AG09319 (cell line): Measurements from ENCODE around the gene POLR2H.

Source experiments
- DNase-seq: peaks from one replicate; pipeline ENCODE4 v3.0.0-alpha.2; 2010; ENCODE audit warnings: low read depth; ENCODE audit errors: extremely low read depth
- CTCF ChIP-seq: IDR thresholded peaks from 2 replicates; pipeline ENCODE4 v1.5.1; 2011; ENCODE audit warnings: low read depth, mild to moderate bottlenecking, inconsistent platforms, low read length, moderate library complexity

POLR2H gene

DNA sequence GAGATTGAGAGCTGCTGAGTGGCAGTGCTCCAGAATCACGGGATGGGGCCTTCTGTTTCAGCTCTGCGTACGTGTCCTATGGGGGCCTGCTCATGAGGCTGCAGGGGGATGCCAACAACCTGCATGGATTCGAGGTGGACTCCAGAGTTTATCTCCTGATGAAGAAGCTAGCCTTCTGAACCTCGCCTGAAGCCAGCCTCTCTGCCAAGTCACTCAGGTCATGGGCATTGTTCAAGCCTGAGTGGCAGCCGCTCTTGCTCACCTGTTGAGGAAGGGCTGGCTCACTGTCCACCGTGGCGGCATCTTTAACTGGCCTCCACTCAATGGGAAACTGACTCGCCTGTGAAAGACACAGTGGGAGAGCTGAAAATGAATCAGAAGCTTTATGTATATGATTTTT is 6.6 kb downstream of the POLR2H start:
- no peak for TF ChIP-seq CTCF

GRCh38 chr3:184368586-184369183 is 7.2 kb downstream of the POLR2H start:
- DNase-seq = no peak
- TF ChIP-seq CTCF = no peak

More for the DNA sequence above, 6.6 kb downstream of the POLR2H start:
- DNase-seq = no peak

DNA sequence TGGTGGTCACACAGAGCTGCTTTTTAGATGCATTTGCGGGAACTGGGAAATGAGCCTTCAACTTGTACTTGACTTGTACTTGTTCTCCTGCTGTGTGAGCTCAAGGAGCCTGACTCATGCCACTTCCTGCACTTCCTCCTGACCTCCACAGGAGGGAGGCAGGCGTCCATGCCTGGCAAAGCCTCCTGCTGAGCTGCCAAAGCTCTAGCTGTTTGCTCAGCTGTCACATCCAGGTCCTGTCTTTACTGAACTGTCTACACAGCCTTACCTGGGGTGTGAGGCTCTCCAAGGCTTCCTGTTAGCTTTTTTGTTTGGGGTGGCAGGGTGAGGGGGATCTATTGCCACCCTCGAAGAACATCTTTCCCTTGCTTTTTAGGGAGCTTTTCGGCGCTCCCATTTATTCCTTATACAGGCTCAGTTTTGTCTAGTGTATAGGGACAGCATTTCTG is 10.1 kb downstream of the POLR2H start:
- DNase-seq = peak; percentile 76
- peak; percentile 98 for TF ChIP-seq CTCF

GRCh38 chr3:184372296-184372821 is 10.8 kb downstream of the POLR2H start:
- DNase-seq = no peak
- no peak for TF ChIP-seq CTCF

DNA sequence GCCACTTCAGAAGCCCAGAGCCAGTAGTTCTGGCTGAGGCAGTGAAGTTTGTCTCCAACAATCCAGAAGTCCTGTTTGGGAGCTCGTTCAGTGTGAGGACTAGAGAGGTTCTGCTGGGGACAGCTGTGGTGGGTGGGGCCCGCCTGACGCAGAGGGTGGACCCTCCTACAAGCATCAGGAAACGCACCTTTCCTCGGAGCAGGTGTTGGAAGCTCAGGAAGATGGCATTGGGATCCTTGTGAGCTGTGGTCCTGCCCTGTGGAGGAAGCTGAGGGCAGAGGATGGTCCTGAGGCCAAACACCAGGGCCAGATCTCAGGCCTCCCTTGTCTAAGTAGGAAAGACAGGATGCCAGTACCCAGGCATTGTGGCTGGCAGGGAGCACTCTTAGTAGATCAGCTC is 11.4 kb downstream of the POLR2H start:
- DNase-seq = no peak
- no peak for TF ChIP-seq CTCF

- DNase-seq = no peak
- no peak for TF ChIP-seq CTCF
Measured at GRCh38 chr3:184373422-184373821, 11.9 kb downstream of the POLR2H start.

DNA sequence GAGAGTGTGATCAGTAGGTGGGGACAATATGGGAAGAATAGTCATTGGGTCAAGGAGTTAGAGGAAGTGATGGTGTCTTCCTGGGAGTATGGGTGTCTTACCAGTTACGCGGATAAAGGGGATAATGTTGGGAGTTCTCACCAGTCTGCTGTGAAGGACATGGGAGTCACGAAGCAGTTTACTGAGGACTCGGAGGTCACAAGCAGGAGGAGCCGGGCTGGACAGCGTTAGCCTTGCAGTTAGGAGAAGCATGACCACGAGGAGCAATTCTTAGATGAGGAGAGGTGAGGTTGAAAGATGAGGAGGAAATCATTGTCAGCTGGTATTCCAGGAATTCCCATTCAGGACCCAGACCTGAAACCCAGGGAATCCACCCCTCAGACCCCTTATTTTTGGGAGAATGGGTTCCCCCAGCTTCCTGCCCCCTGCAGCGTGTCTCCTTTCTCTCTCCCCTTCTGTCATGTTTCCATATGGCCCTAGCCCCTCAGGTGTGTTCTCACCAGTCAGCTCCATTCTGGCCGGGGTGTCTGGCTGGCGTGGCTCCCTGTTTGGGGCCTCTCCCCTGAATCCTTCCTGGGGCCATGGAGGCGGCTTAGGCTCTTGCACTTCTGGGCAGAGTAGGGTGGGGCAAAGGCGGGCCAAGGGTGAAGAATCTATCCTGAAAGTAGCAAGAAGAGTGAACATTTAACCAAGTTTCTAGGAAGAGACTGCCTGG is 14.4 kb downstream of the POLR2H start:
- no peak for DNase-seq
- TF ChIP-seq CTCF = no peak
